ENCODE results near the gene KRTAP5-1. TPM values are rescaled to one million over a fixed set of nuclear protein-coding genes. Genes with fewer than 3 reads are reported as not detected.
"Not testable (repeated sequence)": the region's sequence is repeated elsewhere in the genome, so short reads cannot be mapped to it uniquely, and the experiment has no call there.

The KRTAP5-1 gene
- total RNA-seq, 2 experiments from 2014 or later, result not detected

DNA sequence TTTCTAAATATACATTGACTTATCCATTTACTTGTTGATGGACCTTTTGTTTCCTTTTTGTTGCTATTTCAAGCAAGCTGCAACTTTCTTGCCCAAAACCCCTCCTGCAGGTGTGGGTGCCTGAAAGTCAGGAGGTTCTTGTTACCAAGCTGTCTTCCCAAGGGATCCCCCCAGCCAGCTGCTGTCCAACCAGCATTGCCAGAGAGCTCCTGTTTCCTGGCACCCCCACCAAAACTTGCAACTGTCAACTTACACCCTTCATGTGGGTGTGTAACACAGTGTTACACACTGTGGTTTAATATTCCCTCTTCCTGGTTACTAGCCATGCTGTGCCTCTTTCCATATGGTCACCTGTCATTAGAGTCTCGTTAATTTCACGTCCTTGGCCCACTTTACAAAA lies 1.6 kb upstream of the KRTAP5-1 start:
- intact Hi-C loops (cut with micrococcal nuclease; ENCODE audit: unreplicated experiment), result no loop called here
- Histone ChIP-seq H3K9me2 (ENCODE audit: insufficient read depth, low read length) (no peaks in the 10 kb centered on the region), H3K36me3 (ENCODE audit: insufficient read depth, low read length) (no peaks in the 10 kb centered on the region), H3K4me3 (ENCODE audit: low read depth, low read length, poor library complexity, severe bottlenecking) (no peak overlapping the region), H3K27ac (ENCODE audit: low read depth, low read length, poor library complexity, severe bottlenecking) (no peak overlapping the region), H3K4me1 (ENCODE audit: insufficient read depth, low read length, poor library complexity, severe bottlenecking) (no peaks in the 10 kb centered on the region), H4K20me1 (ENCODE audit: insufficient read depth, low read length) (no peaks in the 10 kb centered on the region), H2AFZ (ENCODE audit: low read length) (no peak overlapping the region), H3K9me3 (ENCODE audit: low read length) (no peaks in the 10 kb centered on the region), H3K4me2 (ENCODE audit: low read length) (no peak overlapping the region), H3K79me2 (ENCODE audit: insufficient read depth, low read depth, low read length) (no peaks in the 10 kb centered on the region)
- POLR2A ChIA-PET, result interaction anchor here (0.7 kb wide), 1 partner anchor 1055 kb away, joined by 3 read pairs; no protein-coding TSS in a partner anchor
- no peak for TF ChIP-seq EZH2phosphoT487 (IDR thresholded peaks at IDR 0.05; ENCODE audit: borderline replicate concordance, low read depth, low read length)
- TF ChIP-seq, protein P1, sequence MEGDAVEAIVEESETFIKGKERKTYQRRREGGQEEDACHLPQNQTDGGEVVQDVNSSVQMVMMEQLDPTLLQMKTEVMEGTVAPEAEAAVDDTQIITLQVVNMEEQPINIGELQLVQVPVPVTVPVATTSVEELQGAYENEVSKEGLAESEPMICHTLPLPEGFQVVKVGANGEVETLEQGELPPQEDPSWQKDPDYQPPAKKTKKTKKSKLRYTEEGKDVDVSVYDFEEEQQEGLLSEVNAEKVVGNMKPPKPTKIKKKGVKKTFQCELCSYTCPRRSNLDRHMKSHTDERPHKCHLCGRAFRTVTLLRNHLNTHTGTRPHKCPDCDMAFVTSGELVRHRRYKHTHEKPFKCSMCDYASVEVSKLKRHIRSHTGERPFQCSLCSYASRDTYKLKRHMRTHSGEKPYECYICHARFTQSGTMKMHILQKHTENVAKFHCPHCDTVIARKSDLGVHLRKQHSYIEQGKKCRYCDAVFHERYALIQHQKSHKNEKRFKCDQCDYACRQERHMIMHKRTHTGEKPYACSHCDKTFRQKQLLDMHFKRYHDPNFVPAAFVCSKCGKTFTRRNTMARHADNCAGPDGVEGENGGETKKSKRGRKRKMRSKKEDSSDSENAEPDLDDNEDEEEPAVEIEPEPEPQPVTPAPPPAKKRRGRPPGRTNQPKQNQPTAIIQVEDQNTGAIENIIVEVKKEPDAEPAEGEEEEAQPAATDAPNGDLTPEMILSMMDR (conservative IDR thresholded peaks at IDR 0.05; ENCODE audit: low read length), result no peak
- no TSS peak for BruUV-seq (replicated peaks)
- CTCF ChIA-PET (ENCODE audit: unreplicated experiment), result no interaction called here
- no peak for DNase-seq (ENCODE audit: low spot score)

GRCh38 chr11:1582909-1583308 lies 2.2 kb downstream of the KRTAP5-1 start:
- DNase-seq (ENCODE audit: low spot score); H2AFZ ChIP-seq (ENCODE audit: low read length); H3K4me2 ChIP-seq (ENCODE audit: low read length); POLR2A ChIA-PET; CTCF ChIA-PET (ENCODE audit: unreplicated experiment); H3K4me3 ChIP-seq (ENCODE audit: low read depth, low read length, poor library complexity, severe bottlenecking); intact Hi-C loops (cut with micrococcal nuclease; ENCODE audit: unreplicated experiment); H4K20me1 ChIP-seq (ENCODE audit: insufficient read depth, low read length); H3K9me3 ChIP-seq (ENCODE audit: low read length); H3K79me2 ChIP-seq (ENCODE audit: insufficient read depth, low read depth, low read length); H3K36me3 ChIP-seq (ENCODE audit: insufficient read depth, low read length); BruUV-seq (replicated peaks); H3K4me1 ChIP-seq (ENCODE audit: insufficient read depth, low read length, poor library complexity, severe bottlenecking); H3K9me2 ChIP-seq (ENCODE audit: insufficient read depth, low read length); H3K27ac ChIP-seq (ENCODE audit: low read depth, low read length, poor library complexity, severe bottlenecking): not testable (repeated sequence)

- Histone ChIP-seq H3K36me3 (ENCODE audit: insufficient read depth, low read length) (no peaks in the 10 kb centered on the region), H3K4me3 (ENCODE audit: low read depth, low read length, poor library complexity, severe bottlenecking) (no peak overlapping the region), H3K4me1 (ENCODE audit: insufficient read depth, low read length, poor library complexity, severe bottlenecking) (no peaks in the 10 kb centered on the region), H3K4me2 (ENCODE audit: low read length) (no peak overlapping the region), H3K27ac (ENCODE audit: low read depth, low read length, poor library complexity, severe bottlenecking) (no peak overlapping the region), H3K9me3 (ENCODE audit: low read length) (no peaks in the 10 kb centered on the region), H4K20me1 (ENCODE audit: insufficient read depth, low read length) (no peaks in the 10 kb centered on the region), H3K9me2 (ENCODE audit: insufficient read depth, low read length) (no peaks in the 10 kb centered on the region), H3K79me2 (ENCODE audit: insufficient read depth, low read depth, low read length) (no peaks in the 10 kb centered on the region), H2AFZ (ENCODE audit: low read length) (no peak overlapping the region)
- CTCF ChIA-PET (ENCODE audit: unreplicated experiment), result no interaction called here
- no peak for TF ChIP-seq EZH2phosphoT487 (IDR thresholded peaks at IDR 0.05; ENCODE audit: borderline replicate concordance, low read depth, low read length)
- TF ChIP-seq, protein P1 (conservative IDR thresholded peaks at IDR 0.05; ENCODE audit: low read length), result no peak
- no TSS peak for BruUV-seq (replicated peaks)
- POLR2A ChIA-PET, result no interaction called here
- intact Hi-C loops (cut with micrococcal nuclease; ENCODE audit: unreplicated experiment), result no loop called here
- DNase-seq (ENCODE audit: low spot score), result no peak
Measured at GRCh38 chr11:1581976-1582375, 3.1 kb downstream of the KRTAP5-1 start.

Data from OCI-LY7 (cell line).